K562 (cell line): ENCODE data around the gene PPTC7. TPM values are rescaled to one million over a fixed set of nuclear protein-coding genes. Genes with fewer than 3 reads are reported as not detected.

Experiments
- BRD4 ChIP-seq: fragments of 200-600 bp; sonication (generic); IDR thresholded peaks from 2 replicates; pipeline ENCODE4 v1.6.1; 2017; ENCODE audit warnings: inconsistent platforms
- C11orf30 ChIP-seq: fragments of 450-650 bp; IDR thresholded peaks from 2 replicates; pipeline ENCODE4 v1.6.1; 2016; ENCODE audit warnings: low read depth, mild to moderate bottlenecking
- CXXC5 ChIP-seq: fragments of 250-450 bp; sonication (Bioruptor Pico); IDR thresholded peaks from 2 replicates; pipeline ENCODE4 v1.8.0; 2022; ENCODE audit warnings: inconsistent platforms, mild to moderate bottlenecking, moderate library complexity
- ESRRA ChIP-seq: fragments of 450-650 bp; IDR thresholded peaks from 2 replicates; pipeline ENCODE4 v1.6.1; 2014; ENCODE audit warnings: low read depth, mild to moderate bottlenecking, moderate library complexity, borderline replicate concordance
- ETV6 ChIP-seq, 3 experiments: fragments of 150-350 bp in 1 of 3; sonication (generic) in 1 of 3; formaldehyde crosslinking in 1 of 3; IDR thresholded peaks; 2 replicates each; pipeline versions ENCODE4 v1.6.1 to v1.8.0; 2014 to 2022; ENCODE audit warnings: borderline replicate concordance in 2 of 3, low read depth in 2 of 3, antibody characterized with exemption in 1 of 3, low read length in 1 of 3, mild to moderate bottlenecking in 1 of 3, missing genetic modification reagents in 1 of 3
- IRF2 ChIP-seq: sonication (generic); formaldehyde crosslinking; IDR thresholded peaks from 2 replicates; pipeline ENCODE4 v1.8.1; 2022; ENCODE audit warnings: mild to moderate bottlenecking, missing genetic modification reagents
- MAFG ChIP-seq: fragments of 450-650 bp; conservative IDR thresholded peaks from 2 replicates; pipeline ENCODE4 v1.6.1; 2016; ENCODE audit warnings: missing genetic modification characterization, missing compliant biosample characterization
- MAFK ChIP-seq: IDR thresholded peaks from 2 replicates; pipeline ENCODE4 v1.6.1; 2011; ENCODE audit warnings: low read length, improper control_type of control experiment
- MTA2 ChIP-seq: fragments of 450-650 bp; IDR thresholded peaks from 2 replicates; pipeline ENCODE4 v1.6.1; 2016; ENCODE audit warnings: low read depth
- RBM15 ChIP-seq: fragments of 200-400 bp; formaldehyde crosslinking; IDR thresholded peaks from 2 replicates; pipeline ENCODE4 v1.6.1; 2018; ENCODE audit warnings: mild to moderate bottlenecking, low read length, moderate library complexity; ENCODE audit not compliant: insufficient read depth
- SMC3 ChIP-seq: conservative IDR thresholded peaks from 2 replicates; pipeline ENCODE4 v1.6.1; 2011; ENCODE audit warnings: low read depth, low read length, improper control_type of control experiment; ENCODE audit not compliant: insufficient read depth
- SRF ChIP-seq, 2 experiments: fragments of 250-450, 450-650 bp in 1 of 2; sonication (Bioruptor Pico) in 1 of 2; sonication (generic) in 1 of 2; formaldehyde crosslinking; IDR thresholded peaks; 2 replicates each; pipeline versions ENCODE4 v1.5.0 to v1.5.1; 2020 to 2022; ENCODE audit warnings: mild to moderate bottlenecking in 1 of 2, missing genetic modification reagents in 1 of 2
- STAT5A ChIP-seq: IDR thresholded peaks from 2 replicates; pipeline ENCODE4 v1.6.1; 2012; ENCODE audit warnings: low read length, inconsistent platforms, borderline replicate concordance
- TCFL5 ChIP-seq: fragments of 250-450 bp; sonication (Bioruptor Pico); conservative IDR thresholded peaks from 2 replicates; pipeline ENCODE4 v1.6.1; 2021; ENCODE audit warnings: mild to moderate bottlenecking, moderate library complexity, matching md5 sums
- XRCC5 ChIP-seq: fragments of 200-400 bp; formaldehyde crosslinking; IDR thresholded peaks from 2 replicates; pipeline ENCODE4 v1.6.1; 2017; ENCODE audit warnings: low read depth, mild to moderate bottlenecking, low read length
- ZNF311 ChIP-seq: fragments of 250-450 bp; sonication (Bioruptor Pico); IDR thresholded peaks from 2 replicates; pipeline ENCODE4 v1.4.0; 2020; ENCODE audit warnings: mild to moderate bottlenecking, moderate library complexity
- ZNF316 ChIP-seq: fragments of 450-650 bp; IDR thresholded peaks from 2 replicates; pipeline ENCODE4 v1.6.1; 2016
- ZSCAN29 ChIP-seq: fragments of 450-650 bp; IDR thresholded peaks from 2 replicates; pipeline ENCODE4 v1.6.1; 2017
- polyA plus RNA-seq, 8 experiments: library from polyadenylated mRNA; depleted of rRNA in 4 of 8; stranded (reverse) in 5 of 8; unstranded in 3 of 8; fragments of >200 nt; fragmentation: Nextera tagmentation in 2 of 8; fragmentation: Illumina TruSeq in 1 of 8; extraction: Ambion mirVana in 2 of 8; extraction: Trizol in 1 of 8; gene quantifications; 2 replicates each; pipeline versions ENCODE4 v1.2.1 to v1.2.3, GENCODE V29; 2011 to 2014; ENCODE audit warnings: inconsistent platforms in 1 of 8, missing spikeins in 1 of 8
- total RNA-seq, 7 experiments: library from RNA; depleted of rRNA in 6 of 7; stranded (reverse); fragments of >200 nt in 6 of 7; fragmentation: Illumina TruSeq in 2 of 7; extraction: Trizol in 2 of 7; gene quantifications; 2 replicates each; pipeline versions ENCODE4 v1.2.1 to v1.2.3, GENCODE V29; 2011 to 2021; ENCODE audit warnings: low replicate concordance in 1 of 7
- TF ChIP-seq, protein P1 (sequence below): fragments of 450-650 bp; formaldehyde crosslinking; IDR thresholded peaks from 2 replicates; pipeline ENCODE4 v1.4.0; 2020; ENCODE audit warnings: mild to moderate bottlenecking, moderate library complexity
- TF ChIP-seq, protein P2 (sequence below): fragments of 450-650 bp; IDR thresholded peaks from 2 replicates; pipeline ENCODE4 v1.6.1; 2018; ENCODE audit warnings: mild to moderate bottlenecking, low read depth; ENCODE audit not compliant: partially characterized antibody
- TF ChIP-seq, protein P3 (sequence below): fragments of 250-450 bp; sonication (Bioruptor Pico); IDR thresholded peaks from 2 replicates; pipeline ENCODE4 v1.8.0; 2021; ENCODE audit warnings: moderate library complexity, mild to moderate bottlenecking, inconsistent platforms
- TF ChIP-seq, protein P4 (sequence below): fragments of 250-450 bp; sonication (Bioruptor Pico); IDR thresholded peaks from 2 replicates; pipeline ENCODE4 v1.9.0; 2021; ENCODE audit warnings: mild to moderate bottlenecking, inconsistent platforms

PPTC7 gene
- total and polyA plus RNA-seq, 9 of the 15 experiments (the other 6 are each of a cell fraction or from before 2014, with no cell fraction given): 2.6 to 23.1 (median 11.9) TPM

DNA sequence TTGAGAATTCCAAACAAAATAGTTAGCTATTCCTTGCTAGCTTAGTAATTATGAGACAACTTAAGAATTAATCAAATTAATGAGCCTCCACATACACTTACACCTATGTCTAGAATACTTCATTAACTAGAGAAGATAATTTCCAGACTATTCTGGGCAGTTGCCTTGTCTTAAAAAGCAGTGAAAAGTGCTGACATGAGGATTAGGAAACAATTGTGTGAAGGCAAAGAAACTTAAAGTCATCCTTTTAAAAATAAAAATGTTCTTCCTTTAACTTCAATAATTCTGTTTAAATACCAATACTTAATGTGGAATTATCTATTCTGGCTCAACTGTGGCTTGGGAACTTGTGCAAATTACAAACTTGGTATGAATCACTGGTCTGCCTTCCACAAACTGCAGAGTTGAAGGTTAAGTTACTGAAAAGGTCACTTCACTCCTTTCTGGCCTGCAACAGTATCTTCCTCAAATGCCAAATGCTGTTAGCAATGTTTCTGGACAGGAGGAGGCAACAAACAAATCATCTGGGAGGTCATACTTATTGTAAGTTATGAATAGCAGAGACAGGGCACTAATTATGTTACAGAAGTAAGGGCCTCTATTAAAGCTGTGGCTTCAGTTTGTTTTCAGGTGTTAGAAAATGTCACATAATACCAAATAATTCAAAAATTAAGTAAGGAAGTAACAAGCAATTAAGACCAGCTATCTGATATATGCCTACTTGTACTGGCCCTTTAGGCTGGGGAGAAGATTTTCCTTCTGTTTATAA is 19.2 kb downstream of the PPTC7 start (continued):
- TF ChIP-seq, protein P1, sequence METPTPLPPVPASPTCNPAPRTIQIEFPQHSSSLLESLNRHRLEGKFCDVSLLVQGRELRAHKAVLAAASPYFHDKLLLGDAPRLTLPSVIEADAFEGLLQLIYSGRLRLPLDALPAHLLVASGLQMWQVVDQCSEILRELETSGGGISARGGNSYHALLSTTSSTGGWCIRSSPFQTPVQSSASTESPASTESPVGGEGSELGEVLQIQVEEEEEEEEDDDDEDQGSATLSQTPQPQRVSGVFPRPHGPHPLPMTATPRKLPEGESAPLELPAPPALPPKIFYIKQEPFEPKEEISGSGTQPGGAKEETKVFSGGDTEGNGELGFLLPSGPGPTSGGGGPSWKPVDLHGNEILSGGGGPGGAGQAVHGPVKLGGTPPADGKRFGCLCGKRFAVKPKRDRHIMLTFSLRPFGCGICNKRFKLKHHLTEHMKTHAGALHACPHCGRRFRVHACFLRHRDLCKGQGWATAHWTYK (CRISPR knock-in tag): no peak
- no peak for TF ChIP-seq CXXC5
- TF ChIP-seq C11orf30: peak; percentile 70
- peak; percentile 81 for TF ChIP-seq ZNF316
- TF ChIP-seq, protein P2, sequence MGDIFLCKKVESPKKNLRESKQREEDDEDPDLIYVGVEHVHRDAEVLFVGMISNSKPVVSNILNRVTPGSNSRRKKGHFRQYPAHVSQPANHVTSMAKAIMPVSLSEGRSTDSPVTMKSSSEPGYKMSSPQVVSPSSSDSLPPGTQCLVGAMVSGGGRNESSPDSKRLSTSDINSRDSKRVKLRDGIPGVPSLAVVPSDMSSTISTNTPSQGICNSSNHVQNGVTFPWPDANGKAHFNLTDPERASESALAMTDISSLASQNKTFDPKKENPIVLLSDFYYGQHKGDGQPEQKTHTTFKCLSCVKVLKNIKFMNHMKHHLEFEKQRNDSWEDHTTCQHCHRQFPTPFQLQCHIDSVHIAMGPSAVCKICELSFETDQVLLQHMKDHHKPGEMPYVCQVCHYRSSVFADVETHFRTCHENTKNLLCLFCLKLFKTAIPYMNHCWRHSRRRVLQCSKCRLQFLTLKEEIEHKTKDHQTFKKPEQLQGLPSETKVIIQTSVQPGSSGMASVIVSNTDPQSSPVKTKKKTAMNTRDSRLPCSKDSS: no peak
- TF ChIP-seq TCFL5 (CRISPR knock-in tag): no peak
- TF ChIP-seq, protein P3, sequence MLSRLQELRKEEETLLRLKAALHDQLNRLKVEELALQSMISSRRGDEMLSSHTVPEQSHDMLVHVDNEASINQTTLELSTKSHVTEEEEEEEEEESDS (CRISPR knock-in tag): no peak
- TF ChIP-seq ESRRA: peak; percentile 69
- peak; percentile 21 for TF ChIP-seq MAFK
- no peak for TF ChIP-seq MTA2
- no peak for TF ChIP-seq SRF (CRISPR knock-in tag; IDR thresholded peaks at IDR 0.05)
- TF ChIP-seq, protein P4, sequence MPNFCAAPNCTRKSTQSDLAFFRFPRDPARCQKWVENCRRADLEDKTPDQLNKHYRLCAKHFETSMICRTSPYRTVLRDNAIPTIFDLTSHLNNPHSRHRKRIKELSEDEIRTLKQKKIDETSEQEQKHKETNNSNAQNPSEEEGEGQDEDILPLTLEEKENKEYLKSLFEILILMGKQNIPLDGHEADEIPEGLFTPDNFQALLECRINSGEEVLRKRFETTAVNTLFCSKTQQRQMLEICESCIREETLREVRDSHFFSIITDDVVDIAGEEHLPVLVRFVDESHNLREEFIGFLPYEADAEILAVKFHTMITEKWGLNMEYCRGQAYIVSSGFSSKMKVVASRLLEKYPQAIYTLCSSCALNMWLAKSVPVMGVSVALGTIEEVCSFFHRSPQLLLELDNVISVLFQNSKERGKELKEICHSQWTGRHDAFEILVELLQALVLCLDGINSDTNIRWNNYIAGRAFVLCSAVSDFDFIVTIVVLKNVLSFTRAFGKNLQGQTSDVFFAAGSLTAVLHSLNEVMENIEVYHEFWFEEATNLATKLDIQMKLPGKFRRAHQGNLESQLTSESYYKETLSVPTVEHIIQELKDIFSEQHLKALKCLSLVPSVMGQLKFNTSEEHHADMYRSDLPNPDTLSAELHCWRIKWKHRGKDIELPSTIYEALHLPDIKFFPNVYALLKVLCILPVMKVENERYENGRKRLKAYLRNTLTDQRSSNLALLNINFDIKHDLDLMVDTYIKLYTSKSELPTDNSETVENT: no peak
- no peak for TF ChIP-seq ZSCAN29
- TF ChIP-seq STAT5A: no peak
- no peak for TF ChIP-seq BRD4
- no peak for TF ChIP-seq ZNF311 (CRISPR knock-in tag)
- TF ChIP-seq RBM15: no peak
- no peak for TF ChIP-seq IRF2 (CRISPR knock-in tag)
- TF ChIP-seq ETV6 (IDR thresholded peaks at IDR 0.05; ENCODE audit: borderline replicate concordance in 1 of 2, low read depth in 2 of 2, low read length in 1 of 2): no peak
- TF ChIP-seq ETV6 (CRISPR knock-in tag; IDR thresholded peaks at IDR 0.05; ENCODE audit: borderline replicate concordance): no peak
- TF ChIP-seq MAFG (tag): peak; percentile 59
- TF ChIP-seq XRCC5: no peak
- TF ChIP-seq SMC3: no peak
